Uterus (tissue), 4 donors: ENCODE measurements around the gene SCAF4. TPM values are rescaled to one million over a fixed set of nuclear protein-coding genes. Genes with fewer than 3 reads are reported as not detected.

Source experiments
- DNase-seq, 2 donors: peaks; one replicate each; pipeline ENCODE4 v3.0.0-alpha.2; 2019 to 2020
- H3K27ac ChIP-seq, 2 donors: fragments of 200-600 bp; sonication (generic); 1 replicate in 1 of 2; 2 replicates in 1 of 2; pipeline ENCODE4 v1.5.1; 2016 to 2018
- H3K27me3 ChIP-seq, 2 donors: fragments of 200-600 bp; sonication (generic); one replicate each; pipeline ENCODE4 v1.5.1; 2018 to 2019; ENCODE audit warnings: control low read depth in 1 of 2
- H3K36me3 ChIP-seq, 2 donors: fragments of 200-600 bp; sonication (generic); one replicate each; pipeline ENCODE4 v1.5.1; 2019; ENCODE audit warnings: control low read depth in 1 of 2
- H3K4me1 ChIP-seq, 2 donors: fragments of 200-600 bp; sonication (generic); one replicate each; pipeline ENCODE4 v1.5.1; 2018 to 2019; ENCODE audit warnings: control low read depth in 1 of 2
- H3K4me3 ChIP-seq, 2 donors: fragments of 200-600 bp; sonication (generic); 1 replicate in 1 of 2; 2 replicates in 1 of 2; pipeline ENCODE4 v1.5.1; 2018 to 2019; ENCODE audit warnings: mild to moderate bottlenecking in 1 of 2
- H3K9me3 ChIP-seq, 2 donors: fragments of 200-600 bp; sonication (generic); one replicate each; pipeline ENCODE4 v1.5.1; 2019; ENCODE audit warnings: control low read depth in 1 of 2
- CTCF ChIP-seq, 4 experiments: fragments of 200-600 bp in 2 of 4; fragments of 450-650 bp in 2 of 4; sonication (generic) in 2 of 4; IDR thresholded peaks; one replicate each; pipeline ENCODE4 v1.5.1; 2016 to 2019; ENCODE audit warnings: antibody characterized with exemption in 4 of 4, mild to moderate bottlenecking in 2 of 4, moderate library complexity in 1 of 4
- POLR2A ChIP-seq, 2 donors: fragments of 450-650 bp; IDR thresholded peaks; one replicate each; pipeline ENCODE4 v1.6.1; 2016; ENCODE audit warnings: antibody characterized with exemption in 2 of 2, mild to moderate bottlenecking in 1 of 2, moderate library complexity in 1 of 2
- intact Hi-C: fragments of 100-400 bp; cut with DNase I; formaldehyde crosslinking; loops from one replicate; pipeline ENCODE4 v1.15.1; 2023; ENCODE audit warnings: low total_unique reads
- total RNA-seq, 4 donors: library from RNA; depleted of rRNA in 3 of 4; stranded (reverse); fragments of >200 nt in 3 of 4; gene quantifications; one replicate each; pipeline versions ENCODE4 v1.1.0 to v1.2.4, GENCODE V29; 2014 to 2023
- donor health status: DM: yes; HTN: yes; CAD: no.

SCAF4 gene
- total RNA-seq, 4 donors from 2014 or later: 4.9 to 50.5 (median 13.4) TPM

GRCh38 chr21:31707499-31707898, 24.4 kb downstream of the SCAF4 start:
- no peak for DNase-seq
- Histone ChIP-seq H3K27me3 (no peaks in the 10 kb centered on the region), H3K36me3 (no peaks in the 10 kb centered on the region), H3K4me3 (no peak overlapping the region), H3K9me3 (no peaks in the 10 kb centered on the region), H3K27ac (no peak overlapping the region), H3K4me1 (peaks cover 0 to 4% of the 10 kb centered on the region in 2 donors)
- intact Hi-C loops: no loop called here
- TF ChIP-seq POLR2A (IDR thresholded peaks at IDR 0.05) (no peak), CTCF (IDR thresholded peaks at IDR 0.05) (no peak)

GRCh38 chr21:31706562-31706961, 25.4 kb downstream of the SCAF4 start:
- TF ChIP-seq POLR2A (IDR thresholded peaks at IDR 0.05) (no peak), CTCF (IDR thresholded peaks at IDR 0.05) (no peak)
- no peaks in the 10 kb centered on the region for H3K36me3 ChIP-seq
- no peaks in the 10 kb centered on the region for H3K9me3 ChIP-seq
- intact Hi-C loops: no loop called here
- H3K27ac ChIP-seq: no peak overlapping the region
- DNase-seq: no peak
- no peak overlapping the region for H3K4me3 ChIP-seq
- peaks cover 0 to 4% of the 10 kb centered on the region in 2 donors for H3K4me1 ChIP-seq
- no peaks in the 10 kb centered on the region for H3K27me3 ChIP-seq

- Histone ChIP-seq H3K27ac (no peak overlapping the region), H3K36me3 (no peaks in the 10 kb centered on the region)
These were observed 31.9 kb downstream of the SCAF4 start for GRCh38 chr21:31700040-31700439.

GRCh38 chr21:31698461-31698860, 33.5 kb downstream of the SCAF4 start:
- DNase-seq: no peak
- H3K4me3 ChIP-seq: no peak overlapping the region
- no peaks in the 10 kb centered on the region for H3K27me3 ChIP-seq
- no peak overlapping the region for H3K27ac ChIP-seq
- no peaks in the 10 kb centered on the region for H3K9me3 ChIP-seq
- intact Hi-C loops: no loop called here
- no peaks in the 10 kb centered on the region for H3K4me1 ChIP-seq
- H3K36me3 ChIP-seq: no peaks in the 10 kb centered on the region
- no peak for TF ChIP-seq POLR2A (IDR thresholded peaks at IDR 0.05)
- TF ChIP-seq CTCF (IDR thresholded peaks at IDR 0.05): no peak

More at GRCh38 chr21:31700040-31700439, 31.9 kb downstream of the SCAF4 start:
- Histone ChIP-seq H3K4me3 (no peak overlapping the region), H3K27me3 (no peaks in the 10 kb centered on the region), H3K4me1 (no peaks in the 10 kb centered on the region), H3K9me3 (no peaks in the 10 kb centered on the region)
- DNase-seq: no peak
- no peak for TF ChIP-seq POLR2A (IDR thresholded peaks at IDR 0.05)
- TF ChIP-seq CTCF (IDR thresholded peaks at IDR 0.05): no peak
- intact Hi-C loops: no loop called here

- TF ChIP-seq CTCF (IDR thresholded peaks at IDR 0.05): no peak
- no peak for TF ChIP-seq POLR2A (IDR thresholded peaks at IDR 0.05)
- H3K4me3 ChIP-seq: no peak overlapping the region
- H3K4me1 ChIP-seq: no peaks in the 10 kb centered on the region
- no peaks in the 10 kb centered on the region for H3K27me3 ChIP-seq
- no peaks in the 10 kb centered on the region for H3K36me3 ChIP-seq
- DNase-seq: no peak
- H3K27ac ChIP-seq: no peak overlapping the region
- intact Hi-C loops: no loop called here
- H3K9me3 ChIP-seq: no peaks in the 10 kb centered on the region
These were observed 35.5 kb downstream of the SCAF4 start for GRCh38 chr21:31696424-31696823.
